WTC11 (cell line): ENCODE results near the gene SNRPF.

Source experiments
- CREM ChIP-seq: sonication (generic); formaldehyde crosslinking; IDR thresholded peaks from 2 replicates; pipeline ENCODE4 v1.8.1; 2022; ENCODE audit warnings: mild to moderate bottlenecking, missing genetic modification reagents, moderate library complexity
- FOXJ3 ChIP-seq: sonication (generic); formaldehyde crosslinking; IDR thresholded peaks from 2 replicates; pipeline ENCODE4 v1.9.0; 2021; ENCODE audit warnings: missing genetic modification reagents, mild to moderate bottlenecking, borderline replicate concordance
- MAX ChIP-seq: sonication (generic); formaldehyde crosslinking; IDR thresholded peaks from 2 replicates; pipeline ENCODE4 v1.8.0; 2022; ENCODE audit warnings: mild to moderate bottlenecking, missing genetic modification reagents
- SMAD3 ChIP-seq: sonication (generic); formaldehyde crosslinking; IDR thresholded peaks from 2 replicates; pipeline ENCODE4 v1.8.0; 2022; ENCODE audit warnings: missing genetic modification reagents, mild to moderate bottlenecking, borderline replicate concordance
- SP1 ChIP-seq: sonication (generic); formaldehyde crosslinking; conservative IDR thresholded peaks from 2 replicates; pipeline ENCODE4 v1.8.1; 2022; ENCODE audit warnings: missing genetic modification reagents
- TP53 ChIP-seq: sonication (generic); formaldehyde crosslinking; IDR thresholded peaks from 2 replicates; pipeline ENCODE4 v1.8.1; 2023; ENCODE audit warnings: mild to moderate bottlenecking, missing genetic modification reagents
- TF ChIP-seq, protein P1 (sequence below): fragments of 200-600 bp; IDR thresholded peaks from 2 replicates; pipeline ENCODE4 v1.8.0; 2022; ENCODE audit warnings: antibody characterized with exemption

- TF ChIP-seq FOXJ3 (CRISPR knock-in tag) (no peak), SP1 (CRISPR knock-in tag) (no peak), MAX (no peak), CREM (CRISPR knock-in tag) (no peak), SMAD3 (CRISPR knock-in tag) (no peak), TP53 (CRISPR knock-in tag) (no peak)
- TF ChIP-seq, protein P1, sequence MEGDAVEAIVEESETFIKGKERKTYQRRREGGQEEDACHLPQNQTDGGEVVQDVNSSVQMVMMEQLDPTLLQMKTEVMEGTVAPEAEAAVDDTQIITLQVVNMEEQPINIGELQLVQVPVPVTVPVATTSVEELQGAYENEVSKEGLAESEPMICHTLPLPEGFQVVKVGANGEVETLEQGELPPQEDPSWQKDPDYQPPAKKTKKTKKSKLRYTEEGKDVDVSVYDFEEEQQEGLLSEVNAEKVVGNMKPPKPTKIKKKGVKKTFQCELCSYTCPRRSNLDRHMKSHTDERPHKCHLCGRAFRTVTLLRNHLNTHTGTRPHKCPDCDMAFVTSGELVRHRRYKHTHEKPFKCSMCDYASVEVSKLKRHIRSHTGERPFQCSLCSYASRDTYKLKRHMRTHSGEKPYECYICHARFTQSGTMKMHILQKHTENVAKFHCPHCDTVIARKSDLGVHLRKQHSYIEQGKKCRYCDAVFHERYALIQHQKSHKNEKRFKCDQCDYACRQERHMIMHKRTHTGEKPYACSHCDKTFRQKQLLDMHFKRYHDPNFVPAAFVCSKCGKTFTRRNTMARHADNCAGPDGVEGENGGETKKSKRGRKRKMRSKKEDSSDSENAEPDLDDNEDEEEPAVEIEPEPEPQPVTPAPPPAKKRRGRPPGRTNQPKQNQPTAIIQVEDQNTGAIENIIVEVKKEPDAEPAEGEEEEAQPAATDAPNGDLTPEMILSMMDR, result no peak
Observed at GRCh38 chr12:95870897-95871296, 12.1 kb downstream of the SNRPF start.
